K562 (cell line): Measurements from ENCODE around the gene ERVMER34-1. TPM values are rescaled to one million over a fixed set of nuclear protein-coding genes. Genes with fewer than 3 reads are reported as not detected.
A peak's percentile ranks its signal among the peaks of the same experiment; 100 is the strongest.

Experiments used
- ATAC-seq: fragments of 200-7000 bp; cut with Tn5 transposase; 3 replicates; pipeline ENCODE4 v1.9.1; 2020; ENCODE audit warnings: moderate library complexity
- BruUV-seq: library from RNA; stranded (reverse); fragments of 400-500 nt; replicated peaks from 2 replicates; lab custom pipeline; 2021; lab: Mats Ljungman, UMichigan
- CTCF ChIA-PET: fragments of 300-600 bp; formaldehyde crosslinking; extraction: SDS; loops from one replicate; lab custom pipeline; 2021; ENCODE audit warnings: low intra/inter-chr PET ratio; lab: Yijun Ruan, JAX
- POLR2A ChIA-PET: fragments of 300-600, 350-650 bp; sonication (Branson Sonifier 250); formaldehyde crosslinking; extraction: SDS; loops from one replicate; lab custom pipeline; 2021; ENCODE audit warnings: antibody characterized with exemption, inconsistent platforms; lab: Yijun Ruan, JAX
- DNase-seq, 4 experiments: peaks; one replicate each; pipeline versions ENCODE4 v3.0.0 to v3.0.0-alpha.2; 2011 to 2018; ENCODE audit warnings: low spot score in 3 of 4, mixed read lengths in 3 of 4; ENCODE audit errors: extremely low read depth in 1 of 4
- FAIRE-seq: peaks from 2 replicates; lab custom pipeline; 2011; peaks lifted over from hg19 to GRCh38; lab: Jason Lieb, UNC
- H2AFZ ChIP-seq: 2 replicates; pipeline ENCODE4 v1.6.0; 2011; ENCODE audit warnings: low read depth, low read length, control low read depth, inconsistent platforms
- H3K27ac ChIP-seq: fragments of 200-600 bp; 3 replicates; pipeline ENCODE4 v1.8.0; 2011; ENCODE audit warnings: low read depth, mild to moderate bottlenecking, control low read depth, inconsistent platforms, low read length, moderate library complexity, mixed read lengths; ENCODE audit errors: extremely low read depth
- H3K27me3 ChIP-seq, 2 experiments: fragments of 300-600 bp in 1 of 2; 2 replicates in 1 of 2; 3 replicates in 1 of 2; pipeline versions ENCODE4 v1.6.0 to v1.8.0; 2011; ENCODE audit warnings: inconsistent platforms in 2 of 2, low read length in 2 of 2, mild to moderate bottlenecking in 1 of 2, mixed read lengths in 1 of 2, moderate library complexity in 1 of 2; ENCODE audit not compliant: control insufficient read depth in 2 of 2, insufficient read depth in 2 of 2
- H3K36me3 ChIP-seq: fragments of 300-600 bp; 3 replicates; pipeline ENCODE4 v1.8.0; 2011; ENCODE audit warnings: mild to moderate bottlenecking, low read length, inconsistent platforms; ENCODE audit not compliant: control insufficient read depth, insufficient read depth
- H3K4me1 ChIP-seq, 2 experiments: fragments of 200-600 bp in 1 of 2; replicated peaks in 1 of 2; 2 replicates in 1 of 2; 3 replicates in 1 of 2; pipeline versions ENCODE4 v1.5.1 to v1.8.0; 2011; ENCODE audit warnings: inconsistent platforms in 2 of 2, low read length in 2 of 2, mild to moderate bottlenecking in 1 of 2, mixed read lengths in 1 of 2, moderate library complexity in 1 of 2; ENCODE audit not compliant: control insufficient read depth in 2 of 2, insufficient read depth in 2 of 2
- H3K4me2 ChIP-seq: 2 replicates; pipeline ENCODE4 v1.6.1; 2011; ENCODE audit warnings: low read length, control low read depth, inconsistent platforms, mixed read lengths; ENCODE audit not compliant: insufficient read depth
- H3K4me3 ChIP-seq: fragments of 200-600 bp; sonication (generic), shearing (Covaris generic); 2 replicates; pipeline ENCODE4 v1.5.1; 2016; ENCODE audit warnings: control low read depth, inconsistent platforms
- H3K79me2 ChIP-seq: fragments of 200-600 bp; 3 replicates; pipeline ENCODE4 v1.8.0; 2011; ENCODE audit warnings: low read length, inconsistent platforms; ENCODE audit not compliant: control insufficient read depth, insufficient read depth
- H3K9ac ChIP-seq, 2 experiments: 2 replicates each; pipeline versions ENCODE4 v1.6.0 to v1.6.1; 2011; ENCODE audit warnings: low read depth in 2 of 2, low read length in 2 of 2, control low read depth in 1 of 2, inconsistent platforms in 1 of 2, mild to moderate bottlenecking in 1 of 2, mixed read lengths in 1 of 2; ENCODE audit not compliant: insufficient read depth in 1 of 2
- H3K9me1 ChIP-seq: one replicate; pipeline ENCODE4 v1.6.0; 2011; ENCODE audit warnings: inconsistent platforms, mild to moderate bottlenecking, low read length, moderate library complexity; ENCODE audit not compliant: control insufficient read depth, insufficient read depth
- H3K9me3 ChIP-seq: replicated peaks from 2 replicates; pipeline ENCODE4 v1.5.1; 2011; ENCODE audit warnings: low read depth, low read length, inconsistent platforms; ENCODE audit not compliant: control insufficient read depth, insufficient read depth
- H4K20me1 ChIP-seq: replicated peaks from 2 replicates; pipeline ENCODE4 v1.6.1; 2011; ENCODE audit warnings: low read length, inconsistent platforms, mixed read lengths; ENCODE audit not compliant: control insufficient read depth, insufficient read depth
- WGBS: fragments of 100-300 bp; shearing (Covaris generic); methylation state at CpG from one replicate; pipeline ENCODE4 v1.1.6; 2016; ENCODE audit warnings: low coverage, mixed read lengths; ENCODE audit not compliant: insufficient coverage; ENCODE audit errors: missing lambda C conversion rate; 5-methylcytosine and 5-hydroxymethylcytosine counted together
- in situ Hi-C: fragments of 300-500 bp; cut with MboI; formaldehyde crosslinking; loops from 4 replicates; pipeline ENCODE4 v1.15.0; 2018; ENCODE audit warnings: inconsistent platforms, mixed read lengths
- intact Hi-C: fragments of 100-400 bp; cut with micrococcal nuclease; formaldehyde crosslinking; loops from 2 replicates; pipeline ENCODE4 v1.14.2; 2022
- polyA plus RNA-seq, 8 experiments: library from polyadenylated mRNA; depleted of rRNA in 4 of 8; stranded (reverse) in 5 of 8; unstranded in 3 of 8; fragments of >200 nt; fragmentation: Nextera tagmentation in 2 of 8; fragmentation: Illumina TruSeq in 1 of 8; extraction: Ambion mirVana in 2 of 8; extraction: Trizol in 1 of 8; gene quantifications; 2 replicates each; pipeline versions ENCODE4 v1.2.1 to v1.2.3, GENCODE V29; 2011 to 2014; ENCODE audit warnings: inconsistent platforms in 1 of 8, missing spikeins in 1 of 8
- total RNA-seq, 7 experiments: library from RNA; depleted of rRNA in 6 of 7; stranded (reverse); fragments of >200 nt in 6 of 7; fragmentation: Illumina TruSeq in 2 of 7; extraction: Trizol in 2 of 7; gene quantifications; 2 replicates each; pipeline versions ENCODE4 v1.2.1 to v1.2.3, GENCODE V29; 2011 to 2021; ENCODE audit warnings: low replicate concordance in 1 of 7
- TF ChIP-seq, protein P1 (sequence below), 2 experiments: IDR thresholded peaks; 2 replicates each; pipeline ENCODE4 v1.6.1; 2011; ENCODE audit warnings: borderline replicate concordance in 1 of 2, control low read depth in 1 of 2, low read depth in 1 of 2, low read length in 1 of 2, mild to moderate bottlenecking in 1 of 2, mixed read lengths in 1 of 2, moderate library complexity in 1 of 2; ENCODE audit not compliant: insufficient read depth in 1 of 2, insufficient read length in 1 of 2, poor library complexity in 1 of 2, severe bottlenecking in 1 of 2; ENCODE audit errors: extremely low read depth in 1 of 2
- TF ChIP-seq, protein P2 (sequence below): fragments of 250-450 bp; sonication (Bioruptor Pico); IDR thresholded peaks from 2 replicates; pipeline ENCODE4 v1.4.0; 2020; ENCODE audit warnings: mild to moderate bottlenecking
- TF ChIP-seq, protein P3 (sequence below): fragments of 450-650 bp; IDR thresholded peaks from 2 replicates; pipeline ENCODE4 v1.6.1; 2016

Gene ERVMER34-1
- total and polyA plus RNA-seq, 9 of the 15 experiments (the other 6 are each of a cell fraction or from before 2014, with no cell fraction given): 0.04 to 0.57 (median 0.25) TPM

DNA sequence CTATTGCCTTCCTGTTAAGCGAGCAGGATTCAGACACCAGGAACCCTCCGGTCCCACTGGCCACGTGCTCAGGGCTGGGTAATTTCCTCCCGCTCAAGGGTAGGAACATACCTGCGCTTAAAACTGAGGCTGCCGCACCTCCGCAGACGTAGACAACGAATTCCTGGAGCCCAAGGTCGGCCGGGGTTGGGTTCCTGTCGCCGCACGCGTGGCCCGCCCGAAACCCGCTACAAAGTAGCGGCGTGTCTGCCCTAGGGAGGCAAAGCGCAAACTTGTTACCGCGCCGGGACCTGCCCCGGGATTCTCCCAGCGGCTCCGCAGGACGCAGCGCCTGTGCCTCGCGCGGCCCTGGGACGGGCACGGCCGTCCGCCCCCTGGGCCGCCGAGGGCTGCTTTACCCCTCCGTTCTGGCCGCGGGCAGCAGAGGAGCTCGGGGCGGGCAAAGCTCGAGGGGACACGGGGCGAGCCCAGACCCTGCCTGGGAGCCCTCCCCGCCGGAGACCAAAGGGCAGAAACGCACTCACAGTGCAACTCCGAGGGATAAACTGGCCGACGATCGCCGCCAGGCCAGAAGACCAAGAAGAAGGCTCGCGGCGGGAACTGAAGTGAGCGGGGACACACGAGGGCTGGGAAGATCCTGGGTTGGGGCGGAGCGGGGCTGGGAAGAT is at the start of gene ERVMER34-1 (continued):
- TF ChIP-seq, protein P1, sequence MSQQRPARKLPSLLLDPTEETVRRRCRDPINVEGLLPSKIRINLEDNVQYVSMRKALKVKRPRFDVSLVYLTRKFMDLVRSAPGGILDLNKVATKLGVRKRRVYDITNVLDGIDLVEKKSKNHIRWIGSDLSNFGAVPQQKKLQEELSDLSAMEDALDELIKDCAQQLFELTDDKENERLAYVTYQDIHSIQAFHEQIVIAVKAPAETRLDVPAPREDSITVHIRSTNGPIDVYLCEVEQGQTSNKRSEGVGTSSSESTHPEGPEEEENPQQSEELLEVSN (IDR thresholded peaks at IDR 0.05; ENCODE audit: borderline replicate concordance in 1 of 2, extremely low read depth in 1 of 2, insufficient read depth in 1 of 2, insufficient read length in 1 of 2, low read depth in 1 of 2, low read length in 1 of 2, poor library complexity in 1 of 2, severe bottlenecking in 1 of 2): peak in 1 of 2 experiments; percentile 54

DNA sequence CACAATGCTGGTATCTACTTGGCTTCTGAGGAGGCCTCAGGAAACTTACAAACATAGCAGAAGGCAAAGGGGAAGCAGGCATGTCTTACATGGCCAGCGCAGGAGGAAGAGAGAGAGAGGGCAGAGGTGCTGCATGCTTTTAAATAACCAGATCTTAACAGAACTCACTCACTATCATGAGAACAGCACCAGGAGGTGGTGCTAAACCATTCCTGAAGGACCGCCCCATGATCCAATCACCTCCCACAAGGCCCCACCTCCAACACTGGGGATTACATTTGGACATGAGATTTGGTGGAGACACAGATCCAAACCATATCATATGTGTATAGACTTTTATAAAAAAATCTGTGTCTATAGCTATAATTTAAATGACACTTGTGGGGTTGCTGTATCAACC is 48.6 kb upstream of the ERVMER34-1 start:
- Histone ChIP-seq H3K27me3 (peaks cover 3 to 10% of the 10 kb centered on the region in 2 experiments; a peak in 3 of 5 replicates), H3K4me3 (no peak overlapping the region), H3K9me3 (no peaks in the 10 kb centered on the region), H3K79me2 (no peaks in the 10 kb centered on the region), H3K4me2 (no peak overlapping the region), H3K36me3 (no peaks in the 10 kb centered on the region), H2AFZ (no peak overlapping the region)
- intact Hi-C loops (loop anchor here (10.0 kb wide), 1 partner anchor 185 kb away; no protein-coding TSS in a partner anchor), in situ Hi-C loops (no loop called here)
- BruUV-seq: no TSS peak
- 6% methylated on average over 2 of the region's 2 CpGs for WGBS
- FAIRE-seq: no peak
- POLR2A ChIA-PET: no interaction called here
- TF ChIP-seq, protein P2, sequence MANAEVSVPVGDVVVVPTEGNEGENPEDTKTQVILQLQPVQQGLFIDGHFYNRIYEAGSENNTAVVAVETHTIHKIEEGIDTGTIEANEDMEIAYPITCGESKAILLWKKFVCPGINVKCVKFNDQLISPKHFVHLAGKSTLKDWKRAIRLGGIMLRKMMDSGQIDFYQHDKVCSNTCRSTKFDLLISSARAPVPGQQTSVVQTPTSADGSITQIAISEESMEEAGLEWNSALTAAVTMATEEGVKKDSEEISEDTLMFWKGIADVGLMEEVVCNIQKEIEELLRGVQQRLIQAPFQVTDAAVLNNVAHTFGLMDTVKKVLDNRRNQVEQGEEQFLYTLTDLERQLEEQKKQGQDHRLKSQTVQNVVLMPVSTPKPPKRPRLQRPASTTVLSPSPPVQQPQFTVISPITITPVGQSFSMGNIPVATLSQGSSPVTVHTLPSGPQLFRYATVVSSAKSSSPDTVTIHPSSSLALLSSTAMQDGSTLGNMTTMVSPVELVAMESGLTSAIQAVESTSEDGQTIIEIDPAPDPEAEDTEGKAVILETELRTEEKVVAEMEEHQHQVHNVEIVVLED (CRISPR knock-in tag): no peak
- TF ChIP-seq, protein P3, sequence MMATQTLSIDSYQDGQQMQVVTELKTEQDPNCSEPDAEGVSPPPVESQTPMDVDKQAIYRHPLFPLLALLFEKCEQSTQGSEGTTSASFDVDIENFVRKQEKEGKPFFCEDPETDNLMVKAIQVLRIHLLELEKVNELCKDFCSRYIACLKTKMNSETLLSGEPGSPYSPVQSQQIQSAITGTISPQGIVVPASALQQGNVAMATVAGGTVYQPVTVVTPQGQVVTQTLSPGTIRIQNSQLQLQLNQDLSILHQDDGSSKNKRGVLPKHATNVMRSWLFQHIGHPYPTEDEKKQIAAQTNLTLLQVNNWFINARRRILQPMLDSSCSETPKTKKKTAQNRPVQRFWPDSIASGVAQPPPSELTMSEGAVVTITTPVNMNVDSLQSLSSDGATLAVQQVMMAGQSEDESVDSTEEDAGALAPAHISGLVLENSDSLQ: peak; percentile 56; the same call in 1 of the 2 replicates
- TF ChIP-seq, all 486 proteins: peak for 1
- peak; percentile 87 for ATAC-seq
- peak in 1 of 4 experiments; percentile 29 for DNase-seq
- Histone ChIP-seq H3K27ac (no peak overlapping the region), H3K4me1 (no peaks in the 10 kb centered on the region), H3K9me1 (no peaks in the 10 kb centered on the region), H3K9ac (no peak overlapping the region), H4K20me1 (no peaks in the 10 kb centered on the region)
- CTCF ChIA-PET: no interaction called here
